ENCODE data around the gene ABHD17C.

ABHD17C gene

DNA sequence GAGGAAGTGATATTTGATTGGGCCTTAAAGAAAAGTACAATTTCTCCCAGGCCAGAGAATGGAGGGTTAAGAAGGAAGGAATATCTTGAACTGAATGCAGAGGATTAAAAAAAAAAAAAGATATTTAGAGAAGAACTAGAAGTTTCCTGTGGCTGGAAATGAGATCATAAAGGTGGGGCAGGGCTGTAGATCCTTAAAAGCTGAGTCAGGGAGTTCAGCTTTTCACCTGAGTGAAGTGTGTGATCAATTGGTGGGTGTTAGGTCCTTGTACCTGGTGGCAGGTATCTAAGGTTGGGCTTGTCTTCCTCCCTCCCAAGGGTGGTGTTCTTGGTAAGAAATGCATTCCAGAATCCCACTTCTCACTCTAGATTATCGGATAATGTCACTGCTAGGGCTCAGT is 95.9 kb downstream of the ABHD17C start:
- H3K36me3 ChIP-seq (ENCODE audit: control insufficient read depth, insufficient read depth, low read length) = no peaks in the 10 kb centered on the region
- H3K4me1 ChIP-seq (ENCODE audit: control insufficient read depth, insufficient read depth, low read length, poor library complexity, severe bottlenecking) = no peaks in the 10 kb centered on the region
- no peak overlapping the region for H3K27ac ChIP-seq (ENCODE audit: insufficient read depth, low read length, poor library complexity, severe bottlenecking)
- H3K9me3 ChIP-seq (ENCODE audit: control insufficient read depth, low read length) = no peaks in the 10 kb centered on the region
- no peak for DNase-seq
- no peak overlapping the region for H3K4me3 ChIP-seq (ENCODE audit: insufficient read depth, low read depth, low read length, poor library complexity, severe bottlenecking)
- H3K27me3 ChIP-seq (replicated peaks; ENCODE audit: control insufficient read depth, insufficient read depth, low read length, poor library complexity, severe bottlenecking) = no peaks in the 10 kb centered on the region

DNA sequence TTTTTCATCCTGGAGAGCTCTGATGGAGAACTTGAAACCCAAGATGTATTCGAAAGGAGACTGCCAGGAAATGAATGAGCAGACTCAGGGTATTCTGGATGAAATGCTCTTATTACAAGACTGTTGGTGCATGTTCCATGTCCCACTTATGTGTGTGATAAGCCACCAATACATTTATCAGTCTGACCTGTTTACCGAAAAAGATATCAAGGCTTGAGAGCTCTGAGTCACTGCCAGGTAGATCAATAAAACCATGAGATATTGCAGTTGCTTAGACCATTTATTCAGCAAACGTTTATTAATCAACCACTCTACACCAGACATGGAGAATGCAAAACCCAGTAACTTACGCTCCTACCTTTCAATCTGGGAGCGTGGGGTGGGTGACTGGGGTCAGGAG is 101.3 kb downstream of the ABHD17C start:
- Histone ChIP-seq H3K36me3 (ENCODE audit: control insufficient read depth, insufficient read depth, low read length) (no peaks in the 10 kb centered on the region), H3K27ac (ENCODE audit: insufficient read depth, low read length, poor library complexity, severe bottlenecking) (no peak overlapping the region), H3K4me1 (ENCODE audit: control insufficient read depth, insufficient read depth, low read length, poor library complexity, severe bottlenecking) (no peaks in the 10 kb centered on the region), H3K4me3 (ENCODE audit: insufficient read depth, low read depth, low read length, poor library complexity, severe bottlenecking) (no peak overlapping the region), H3K9me3 (ENCODE audit: control insufficient read depth, low read length) (no peaks in the 10 kb centered on the region), H3K27me3 (replicated peaks; ENCODE audit: control insufficient read depth, insufficient read depth, low read length, poor library complexity, severe bottlenecking) (no peaks in the 10 kb centered on the region)
- no peak for DNase-seq

DNA sequence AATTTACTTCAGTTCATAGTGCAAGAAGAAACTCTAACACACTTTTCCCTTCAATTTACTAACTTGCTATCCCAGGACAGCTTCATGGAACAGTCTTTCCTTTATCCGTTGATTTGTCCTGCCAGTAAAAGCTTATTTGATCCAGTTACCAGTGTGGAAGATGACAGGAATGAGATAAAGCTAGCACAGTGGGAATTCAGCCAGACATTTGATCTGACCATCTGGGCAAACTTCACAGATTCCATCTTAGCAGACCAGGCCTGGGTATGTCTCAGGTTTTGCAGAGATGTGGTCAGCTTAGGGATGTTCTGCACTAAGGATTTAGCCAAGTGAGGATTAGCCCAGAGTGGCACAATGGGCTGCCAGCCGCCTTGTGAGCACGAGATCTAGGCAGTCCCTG is 103.8 kb downstream of the ABHD17C start:
- no peaks in the 10 kb centered on the region for H3K9me3 ChIP-seq (ENCODE audit: control insufficient read depth, low read length)
- no peak for DNase-seq
- no peaks in the 10 kb centered on the region for H3K4me1 ChIP-seq (ENCODE audit: control insufficient read depth, insufficient read depth, low read length, poor library complexity, severe bottlenecking)
- H3K27ac ChIP-seq (ENCODE audit: insufficient read depth, low read length, poor library complexity, severe bottlenecking) = no peak overlapping the region
- H3K4me3 ChIP-seq (ENCODE audit: insufficient read depth, low read depth, low read length, poor library complexity, severe bottlenecking) = no peak overlapping the region
- no peaks in the 10 kb centered on the region for H3K36me3 ChIP-seq (ENCODE audit: control insufficient read depth, insufficient read depth, low read length)
- H3K27me3 ChIP-seq (replicated peaks; ENCODE audit: control insufficient read depth, insufficient read depth, low read length, poor library complexity, severe bottlenecking) = no peaks in the 10 kb centered on the region

DNA sequence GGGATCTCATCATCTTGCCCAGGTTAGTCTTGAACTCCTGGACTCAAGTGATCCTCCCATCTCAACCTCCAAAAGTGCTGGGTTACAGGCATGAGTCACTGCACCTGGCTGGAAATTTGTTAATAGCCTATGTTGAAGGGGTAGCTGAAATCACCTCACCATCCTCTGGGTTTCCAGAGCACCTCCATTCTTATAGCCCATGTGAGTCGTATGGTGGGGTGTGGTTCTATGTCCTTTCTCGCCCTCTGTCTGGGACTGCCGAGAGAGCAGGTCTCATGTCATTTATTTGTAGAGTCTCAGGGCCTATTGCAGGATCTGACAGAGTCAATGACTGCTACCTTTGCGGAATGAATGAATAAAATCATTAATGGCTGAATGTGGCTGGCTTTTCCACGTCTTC is 105.0 kb downstream of the ABHD17C start:
- no peaks in the 10 kb centered on the region for H3K9me3 ChIP-seq (ENCODE audit: control insufficient read depth, low read length)
- no peaks in the 10 kb centered on the region for H3K36me3 ChIP-seq (ENCODE audit: control insufficient read depth, insufficient read depth, low read length)
- no peak overlapping the region for H3K27ac ChIP-seq (ENCODE audit: insufficient read depth, low read length, poor library complexity, severe bottlenecking)
- no peak overlapping the region for H3K4me3 ChIP-seq (ENCODE audit: insufficient read depth, low read depth, low read length, poor library complexity, severe bottlenecking)
- no peaks in the 10 kb centered on the region for H3K27me3 ChIP-seq (replicated peaks; ENCODE audit: control insufficient read depth, insufficient read depth, low read length, poor library complexity, severe bottlenecking)
- peaks cover 5% of the 10 kb centered on the region for H3K4me1 ChIP-seq (ENCODE audit: control insufficient read depth, insufficient read depth, low read length, poor library complexity, severe bottlenecking)
- no peak for DNase-seq

DNA sequence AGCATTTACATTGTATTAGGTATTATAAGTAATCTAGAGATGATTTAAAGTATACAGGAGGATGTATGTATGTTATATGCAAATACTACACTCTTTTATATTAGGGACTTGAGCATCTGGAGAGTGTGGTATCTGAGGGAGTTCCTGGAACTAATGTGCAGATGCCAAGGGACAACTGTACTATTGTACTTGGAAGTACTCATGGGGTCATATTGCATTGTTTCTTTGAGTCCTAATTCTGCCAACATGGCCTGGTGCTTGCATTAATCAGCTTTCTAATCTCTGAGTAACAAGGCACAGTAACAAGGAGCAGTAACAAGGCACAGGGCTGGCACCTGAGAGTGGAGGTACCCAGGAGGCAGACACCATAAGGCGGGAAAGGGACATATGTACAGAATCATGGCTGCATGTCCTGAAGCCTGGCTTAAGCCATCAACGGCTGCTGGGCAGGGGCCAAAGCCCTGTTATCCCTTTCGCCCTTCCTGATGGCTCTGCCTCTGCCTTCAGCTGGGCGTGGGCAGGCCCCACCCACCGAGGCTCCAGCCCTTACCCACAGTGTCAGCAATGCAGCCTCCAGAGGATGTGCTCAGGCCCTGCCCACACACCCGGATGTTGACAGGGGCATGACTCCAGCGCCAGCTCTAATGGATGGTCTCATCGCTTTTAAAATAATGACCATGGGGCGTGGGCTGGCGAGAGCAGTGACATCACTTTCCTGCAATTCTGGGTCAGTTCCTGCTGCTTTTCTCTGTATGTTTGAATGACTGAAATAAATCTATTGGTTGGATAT is 107.0 kb downstream of the ABHD17C start:
- Histone ChIP-seq H3K27ac (ENCODE audit: insufficient read depth, low read length, poor library complexity, severe bottlenecking) (no peak overlapping the region), H3K27me3 (replicated peaks; ENCODE audit: control insufficient read depth, insufficient read depth, low read length, poor library complexity, severe bottlenecking) (no peaks in the 10 kb centered on the region), H3K4me3 (ENCODE audit: insufficient read depth, low read depth, low read length, poor library complexity, severe bottlenecking) (no peak overlapping the region), H3K36me3 (ENCODE audit: control insufficient read depth, insufficient read depth, low read length) (no peaks in the 10 kb centered on the region), H3K4me1 (ENCODE audit: control insufficient read depth, insufficient read depth, low read length, poor library complexity, severe bottlenecking) (peaks cover 5% of the 10 kb centered on the region), H3K9me3 (ENCODE audit: control insufficient read depth, low read length) (no peaks in the 10 kb centered on the region)
- DNase-seq = no peak

DNA sequence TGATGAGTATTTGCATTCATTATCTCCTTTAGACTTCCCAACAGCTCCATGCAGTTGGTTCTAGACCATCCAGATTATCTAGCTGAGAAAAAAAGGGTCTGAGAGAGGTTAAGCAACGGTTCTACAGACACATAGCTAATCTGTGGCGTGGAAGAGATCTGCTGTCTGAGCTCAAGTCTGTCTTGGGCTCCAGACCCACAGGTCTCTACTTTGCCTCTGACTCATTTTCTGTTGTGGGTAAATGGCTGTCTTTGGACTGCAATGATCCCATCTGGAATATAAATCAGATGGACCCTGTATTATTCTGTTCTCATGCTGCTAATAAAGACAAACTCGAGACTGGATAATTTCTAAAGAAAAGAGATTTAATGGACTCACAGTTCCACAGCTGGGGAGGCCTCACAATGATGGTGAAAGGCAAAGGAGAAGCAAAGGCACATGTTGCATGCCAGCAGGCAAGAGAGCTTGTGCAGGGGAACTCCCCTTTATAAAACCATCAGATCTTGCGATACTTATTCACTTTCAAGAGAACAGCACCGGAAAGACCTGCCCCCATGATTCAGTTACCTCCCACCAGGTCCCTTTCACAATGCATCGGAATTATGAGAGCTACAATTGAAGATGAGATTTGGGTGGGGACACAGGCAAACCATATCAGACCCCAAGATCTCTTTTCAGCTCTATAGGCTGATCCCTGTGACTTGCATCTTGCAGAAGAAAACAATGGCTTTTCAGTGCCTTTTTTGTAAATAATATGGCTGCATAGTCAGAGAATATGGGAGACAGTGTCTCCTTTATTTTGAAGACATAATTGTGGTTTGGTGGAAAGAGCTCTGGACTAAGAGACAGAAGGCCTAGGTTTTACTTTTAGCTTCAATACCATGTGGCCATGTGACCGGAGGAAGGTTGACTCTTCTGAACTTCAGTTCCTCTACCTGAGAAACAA is 108.7 kb downstream of the ABHD17C start:
- Histone ChIP-seq H3K27ac (ENCODE audit: insufficient read depth, low read length, poor library complexity, severe bottlenecking) (no peak overlapping the region), H3K36me3 (ENCODE audit: control insufficient read depth, insufficient read depth, low read length) (no peaks in the 10 kb centered on the region)
- DNase-seq = no peak

DNA sequence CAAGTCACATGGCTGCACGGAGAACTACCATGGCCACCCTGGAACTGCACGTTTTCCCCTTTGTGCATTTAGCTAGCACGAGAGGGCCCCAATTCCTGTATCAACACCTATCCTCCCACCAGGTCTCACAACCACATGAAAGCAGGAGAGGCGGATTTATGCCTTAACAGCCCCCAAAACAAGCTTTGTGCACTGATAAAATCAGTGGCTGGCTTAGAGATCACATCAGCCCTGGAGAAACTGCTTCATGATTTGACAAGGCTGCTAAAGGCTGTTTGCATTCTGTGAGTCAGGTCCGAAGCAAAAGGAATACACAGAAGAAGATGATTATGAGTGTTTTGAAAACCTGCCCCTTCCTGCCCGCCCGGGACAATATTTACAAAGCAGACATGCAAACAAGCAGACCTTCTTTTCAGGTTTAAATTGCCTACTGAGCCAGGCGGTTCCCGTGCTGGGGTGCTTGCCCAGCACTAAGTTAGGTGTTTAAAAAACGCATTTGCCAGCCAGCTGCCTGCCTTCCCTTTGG is 109.9 kb downstream of the ABHD17C start:
- Histone ChIP-seq H3K27ac (ENCODE audit: insufficient read depth, low read length, poor library complexity, severe bottlenecking) (no peak overlapping the region), H3K4me3 (ENCODE audit: insufficient read depth, low read depth, low read length, poor library complexity, severe bottlenecking) (no peak overlapping the region), H3K9me3 (ENCODE audit: control insufficient read depth, low read length) (no peaks in the 10 kb centered on the region), H3K36me3 (ENCODE audit: control insufficient read depth, insufficient read depth, low read length) (no peaks in the 10 kb centered on the region), H3K4me1 (ENCODE audit: control insufficient read depth, insufficient read depth, low read length, poor library complexity, severe bottlenecking) (peaks cover 5% of the 10 kb centered on the region), H3K27me3 (replicated peaks; ENCODE audit: control insufficient read depth, insufficient read depth, low read length, poor library complexity, severe bottlenecking) (no peaks in the 10 kb centered on the region)
- DNase-seq = no peak

More for the DNA sequence above, 108.7 kb downstream of the ABHD17C start:
- Histone ChIP-seq H3K4me3 (ENCODE audit: insufficient read depth, low read depth, low read length, poor library complexity, severe bottlenecking) (no peak overlapping the region), H3K9me3 (ENCODE audit: control insufficient read depth, low read length) (no peaks in the 10 kb centered on the region), H3K27me3 (replicated peaks; ENCODE audit: control insufficient read depth, insufficient read depth, low read length, poor library complexity, severe bottlenecking) (no peaks in the 10 kb centered on the region), H3K4me1 (ENCODE audit: control insufficient read depth, insufficient read depth, low read length, poor library complexity, severe bottlenecking) (peaks cover 5% of the 10 kb centered on the region)
